ENCODE data around the gene SPRYD3.

Gene SPRYD3

GRCh38 chr12:53062011-53062961 is 16.9 kb downstream of the SPRYD3 start:
- DNase-seq, result no peak

GRCh38 chr12:53061404-53062010 is 17.7 kb downstream of the SPRYD3 start:
- peak; percentile 66 for DNase-seq

- DNase-seq, result no peak
Observed at GRCh38 chr12:53060721-53061276, 18.4 kb downstream of the SPRYD3 start.

- no peak for DNase-seq
Observed at GRCh38 chr12:53060064-53060720, 19.0 kb downstream of the SPRYD3 start.

DNA sequence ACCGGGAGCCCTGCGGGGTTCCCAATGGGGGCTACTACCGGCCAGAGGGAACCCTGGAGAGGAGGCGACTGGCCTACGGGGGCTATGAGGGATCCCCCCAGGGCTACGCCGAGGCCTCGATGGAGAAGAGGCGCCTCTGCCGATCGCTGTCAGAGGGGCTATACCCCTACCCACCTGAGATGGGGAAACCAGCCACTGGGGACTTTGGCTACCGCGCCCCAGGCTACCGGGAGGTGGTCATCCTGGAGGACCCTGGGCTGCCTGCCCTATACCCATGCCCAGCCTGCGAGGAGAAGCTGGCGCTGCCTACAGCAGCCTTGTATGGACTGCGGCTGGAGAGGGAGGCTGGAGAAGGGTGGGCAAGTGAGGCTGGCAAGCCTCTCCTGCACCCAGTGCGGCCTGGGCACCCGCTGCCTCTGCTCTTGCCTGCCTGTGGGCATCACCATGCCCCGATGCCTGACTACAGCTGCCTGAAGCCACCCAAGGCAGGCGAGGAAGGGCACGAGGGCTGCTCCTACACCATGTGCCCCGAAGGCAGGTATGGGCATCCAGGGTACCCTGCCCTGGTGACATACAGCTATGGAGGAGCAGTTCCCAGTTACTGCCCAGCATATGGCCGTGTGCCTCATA is 19.6 kb downstream of the SPRYD3 start:
- DNase-seq, result no peak

- no peak for DNase-seq
Observed at GRCh38 chr12:53058674-53059433, 20.3 kb downstream of the SPRYD3 start.

DNA sequence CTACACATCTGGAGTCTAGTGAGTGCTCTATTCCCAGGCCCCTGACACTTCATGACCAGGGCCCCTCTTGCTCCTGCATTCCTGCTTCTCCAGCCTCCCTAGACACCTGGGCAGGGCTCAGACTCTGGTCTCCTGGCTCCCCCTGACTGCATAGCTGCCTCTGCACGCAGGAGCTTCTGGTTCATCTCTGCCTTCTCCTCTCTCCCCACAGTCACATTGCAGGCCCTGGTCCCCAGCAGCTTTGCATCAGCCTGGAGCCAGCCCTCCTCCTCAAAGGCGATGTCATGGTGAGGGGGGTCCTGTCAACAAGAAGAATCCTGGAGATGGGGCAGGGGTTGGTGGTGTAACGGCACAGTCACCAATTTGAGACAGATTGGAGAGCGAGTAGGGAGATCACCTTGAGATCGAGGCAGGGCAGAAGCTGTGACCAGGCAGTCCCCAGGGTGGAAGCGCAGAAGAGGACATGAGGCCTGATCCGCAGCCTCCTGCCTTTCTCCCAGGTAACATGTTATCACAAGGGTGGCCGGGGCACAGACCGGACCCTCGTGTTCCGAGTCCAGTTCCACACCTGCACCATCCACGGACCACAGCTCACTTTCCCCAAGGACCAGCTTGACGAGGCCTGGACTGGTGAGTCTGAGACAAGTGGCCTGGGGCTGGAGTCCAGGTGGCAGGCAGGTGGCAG is 21.2 kb downstream of the SPRYD3 start:
- DNase-seq, result no peak

- DNase-seq, result no peak
Observed at GRCh38 chr12:53056901-53057300, 22.3 kb downstream of the SPRYD3 start.

DNA sequence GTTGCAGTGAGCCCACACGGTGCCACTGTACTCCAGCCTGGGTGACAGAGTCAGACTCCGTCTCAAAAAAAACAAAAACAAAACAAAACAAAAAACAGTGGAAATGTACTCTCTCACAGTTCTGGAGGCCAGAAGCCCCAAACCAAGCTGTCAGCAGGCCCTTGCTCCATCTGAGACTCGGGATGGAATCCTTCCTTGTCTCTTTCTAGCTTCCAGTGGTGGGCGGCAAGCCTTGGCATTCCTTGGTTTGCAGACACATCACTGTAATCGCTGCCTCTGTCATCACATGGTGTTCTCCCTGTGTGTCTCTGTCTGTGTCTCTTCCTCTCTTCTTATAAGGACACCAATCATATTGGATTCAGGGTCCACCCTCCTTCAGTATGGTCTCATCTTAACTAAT is 22.9 kb downstream of the SPRYD3 start:
- no peak for DNase-seq

DNA sequence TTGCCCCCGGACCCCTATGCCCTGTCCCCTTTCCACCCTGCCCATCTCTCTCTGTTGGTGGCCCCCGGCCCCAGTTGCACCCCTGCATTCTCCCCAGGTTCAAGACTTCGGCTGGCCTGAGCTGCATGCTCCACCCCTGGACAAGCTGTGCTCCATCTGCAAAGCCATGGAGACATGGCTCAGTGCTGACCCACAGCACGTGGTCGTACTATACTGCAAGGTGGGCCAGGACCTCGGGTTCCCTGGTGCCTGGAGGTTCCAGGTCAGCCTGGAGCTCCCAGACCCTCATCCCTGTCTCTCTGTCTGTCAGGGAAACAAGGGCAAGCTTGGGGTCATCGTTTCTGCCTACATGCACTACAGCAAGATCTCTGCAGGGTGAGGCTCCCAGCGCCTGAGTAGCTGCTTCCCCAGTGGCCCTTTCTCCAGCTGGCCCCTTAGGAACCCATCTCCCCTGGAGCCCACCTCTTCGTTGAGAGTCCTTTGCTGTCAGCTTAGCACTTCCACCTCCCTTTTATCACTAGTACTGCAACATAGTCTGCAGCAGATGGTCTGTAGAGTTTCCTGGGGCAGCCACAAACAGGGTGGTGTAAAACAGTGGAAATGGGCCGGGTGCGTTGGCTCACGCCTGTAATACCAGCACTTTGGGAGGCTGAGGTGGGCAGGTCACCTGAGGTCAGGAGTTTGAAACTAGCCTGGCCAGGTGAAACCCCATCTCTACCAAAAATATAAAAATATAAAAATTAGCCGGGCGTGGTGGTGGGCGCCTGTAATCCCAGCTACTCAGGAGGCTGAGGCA is 23.5 kb downstream of the SPRYD3 start:
- no peak for DNase-seq

- peak; percentile 96 for DNase-seq
Observed at GRCh38 chr12:53054112-53054878, 24.9 kb downstream of the SPRYD3 start.

DNA sequence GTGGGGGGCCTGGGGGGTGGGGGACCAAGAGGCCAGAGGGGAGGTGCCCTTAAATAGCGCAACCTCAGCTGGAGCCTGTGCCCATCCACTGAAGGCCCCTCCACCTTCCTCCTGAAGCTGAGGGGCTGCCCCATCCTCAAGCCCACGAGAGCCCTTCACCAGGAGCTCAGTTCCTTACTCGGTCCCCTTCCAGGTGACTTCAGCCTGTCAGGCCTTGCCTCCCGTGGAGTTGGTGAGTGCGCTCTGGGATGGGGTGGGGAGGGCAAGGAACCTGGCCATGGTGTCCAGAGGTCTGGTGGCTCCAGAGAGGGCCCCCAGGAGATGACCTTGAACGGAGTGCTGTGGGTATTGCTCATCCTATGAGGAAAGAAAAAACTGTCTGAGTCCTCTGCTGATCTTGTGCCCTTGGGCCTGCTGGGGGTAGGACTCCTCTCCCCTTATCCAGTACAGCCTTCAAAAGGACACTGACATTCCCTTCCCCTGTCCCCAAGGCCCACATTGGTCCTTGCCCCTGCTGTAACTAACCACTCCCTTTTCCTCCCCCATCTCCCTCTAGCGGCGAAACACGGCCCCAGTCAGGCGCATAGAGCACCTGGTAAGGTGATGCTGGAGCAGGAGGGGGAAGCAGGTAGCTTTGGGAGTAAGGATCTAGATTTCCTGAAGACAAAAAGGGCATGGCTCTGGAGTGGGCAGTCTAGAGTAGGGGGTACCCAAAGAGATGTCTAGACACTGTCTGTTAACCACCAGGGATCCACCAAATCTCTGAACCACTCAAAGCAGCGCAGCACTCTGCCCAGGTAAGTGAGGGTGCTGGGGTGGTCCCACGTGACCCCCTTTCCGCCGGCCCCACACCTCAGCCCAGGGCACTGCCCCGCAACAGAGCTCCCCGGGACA is 25.7 kb downstream of the SPRYD3 start:
- peak; percentile 72 for DNase-seq

- no peak for DNase-seq
Observed at GRCh38 chr12:53052419-53053217, 26.6 kb downstream of the SPRYD3 start.

DNA sequence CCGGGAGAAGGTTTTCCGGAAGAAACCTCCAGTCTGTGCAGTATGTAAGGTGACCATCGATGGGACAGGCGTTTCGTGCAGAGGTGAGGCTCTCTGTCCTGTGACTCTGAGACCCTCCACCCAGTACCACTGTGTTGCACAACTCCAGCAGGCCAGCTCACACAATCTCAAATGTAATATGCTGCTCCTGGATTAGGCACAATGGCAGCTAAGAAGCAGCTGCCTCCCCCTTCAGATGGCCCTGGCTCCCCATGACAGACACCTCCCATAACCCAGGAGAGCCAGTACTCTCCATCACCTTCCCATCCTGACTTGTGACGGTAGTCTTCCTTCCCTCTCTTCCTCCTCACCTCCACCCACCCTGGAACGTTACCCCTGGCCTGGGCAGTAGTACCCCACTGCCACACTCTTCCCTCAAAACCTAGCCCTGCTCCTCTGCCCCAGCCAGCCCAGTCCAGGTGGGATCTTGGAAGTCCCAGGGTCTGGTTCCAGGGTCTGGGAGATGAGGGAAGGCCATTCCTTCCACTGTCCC is 27.2 kb downstream of the SPRYD3 start:
- no peak for DNase-seq

- DNase-seq, result no peak
Observed at GRCh38 chr12:53051058-53051880, 27.9 kb downstream of the SPRYD3 start.

GRCh38 chr12:53050426-53051057 is 28.6 kb downstream of the SPRYD3 start:
- DNase-seq, result no peak

Data from NCI-H2107 (cell line).